Psoas muscle (tissue), 8 donors: ENCODE results near the gene PIEZO1. TPM values are rescaled to one million over a fixed set of nuclear protein-coding genes. Genes with fewer than 3 reads are reported as not detected.

ENCODE experiments used
- ATAC-seq, 4 donors: fragments of 200-7000 bp; cut with Tn5 transposase; one replicate each; pipeline ENCODE4 v1.9.1; 2020; ENCODE audit warnings: moderate library complexity in 3 of 4, mild to moderate bottlenecking in 2 of 4
- DNase-seq, 2 donors: peaks; one replicate each; pipeline ENCODE4 v3.0.0-alpha.2; 2020
- H3K27ac ChIP-seq: fragments of 200-600 bp; one replicate; pipeline ENCODE4 v1.8.0; 2022
- H3K27me3 ChIP-seq, 3 donors: fragments of 200-600 bp in 1 of 3; one replicate each; pipeline versions ENCODE4 v1.6.1 to v1.8.0; 2013 to 2022; ENCODE audit warnings: low read length in 2 of 3, mild to moderate bottlenecking in 2 of 3, moderate library complexity in 1 of 3; ENCODE audit not compliant: insufficient read depth in 3 of 3
- H3K36me3 ChIP-seq, 2 donors: fragments of 200-600 bp in 1 of 2; one replicate each; pipeline versions ENCODE4 v1.6.1 to v1.8.0; 2013 to 2022; ENCODE audit warnings: low read depth in 1 of 2, mild to moderate bottlenecking in 1 of 2, moderate library complexity in 1 of 2; ENCODE audit not compliant: insufficient read depth in 1 of 2
- H3K4me1 ChIP-seq: fragments of 200-600 bp; one replicate; pipeline ENCODE4 v1.8.0; 2022
- H3K4me3 ChIP-seq: fragments of 200-600 bp; one replicate; pipeline ENCODE4 v1.8.0; 2022; ENCODE audit warnings: mild to moderate bottlenecking
- H3K9me3 ChIP-seq: fragments of 200-600 bp; one replicate; pipeline ENCODE4 v1.8.0; 2022
- CTCF ChIP-seq: fragments of 200-600 bp; IDR thresholded peaks from one replicate; pipeline ENCODE4 v1.8.0; 2022; ENCODE audit warnings: antibody characterized with exemption
- WGBS, 3 donors: extraction: QIAGEN DNeasy Blood & Tissue Kit; methylation state at CpG; one replicate each; pipeline versions ENCODE4 v1.1.6 to v1.1.7; 2013; 5-methylcytosine and 5-hydroxymethylcytosine counted together
- intact Hi-C, 2 donors: fragments of 100-400 bp; cut with DNase I; formaldehyde crosslinking; loops; one replicate each; pipeline versions ENCODE4 v1.11.0 to v1.14.2; 2022
- polyA plus RNA-seq, 3 donors: library from polyadenylated mRNA; stranded (reverse); fragments of 200-250 nt; gene quantifications; one replicate each; pipeline ENCODE4 v1.2.3, GENCODE V29; 2013
- total RNA-seq, 4 donors: library from RNA; stranded (reverse); fragmentation: NEBNext Ultra II Directional in 2 of 4; extraction: Animal tissue kit (Norgen Biotek cat#: 25700) in 2 of 4; gene quantifications; one replicate each; pipeline versions ENCODE4 v1.2.1 to v1.2.4, GENCODE V29; 2021 to 2023
- donor health status: healthy with polysubstance abuse.
- donor health status: DM: no; HTN: no; CAD: no; lungs with moderate emphysema.
- donor health status: Bipolar disorder and iron deficiency.
- donor health status: healthy.
- donor health status: DM: yes; HTN: yes; CAD: no.
- donor health status: DM: no; HTN: no; CAD: no.
- donor health status: DM: no; HTN: no; CAD: no.
- donor health status: DM: yes; HTN: yes; CAD: no.

PIEZO1 gene
- total and polyA plus RNA-seq, 7 donors: 7.2 to 26.8 (median 10.2) TPM

GRCh38 chr16:88803264-88803987 is 18.4 kb upstream of the PIEZO1 start, which contains the start of gene CDT1:
Gene CDT1, plus strand, starts transcription at chr16:88803789. Its CDS starts 43 bp downstream, at chr16:88803832.
- peak; percentile 81 to 92 for DNase-seq
- Histone ChIP-seq H3K4me1 (no peaks in the 10 kb centered on the region), H3K27me3 (peaks cover 0 to 6% (median 0%) of the 10 kb centered on the region in 3 donors), H3K4me3 (peak within 1 kb of the TSS; percentile 74), H3K36me3 (peaks cover 0 to 6% of the 10 kb centered on the region in 2 donors), H3K27ac (no peak within 1 kb of the TSS), H3K9me3 (no peaks in the 10 kb centered on the region)
- no peak for TF ChIP-seq CTCF
- 0 to 1% (median 0%) methylated on average over 35 to 98 of the region's 98 CpGs for WGBS, 3 donors
- intact Hi-C loops: loop anchor here in 1 of 2 donors (5.0 kb wide), 1 partner anchor 56 kb away; no protein-coding TSS in a partner anchor
- peak; percentile 68 to 87 (median 80) for ATAC-seq

- intact Hi-C loops: loop anchor here in 1 of 2 donors (5.0 kb wide), 1 partner anchor 53 kb away; no protein-coding TSS in a partner anchor
- WGBS, 3 donors: 83 to 89% (median 87%) methylated on average over 6 of the region's 6 CpGs
- ATAC-seq (no peak), DNase-seq (no peak)
- Histone ChIP-seq H3K9me3 (no peaks in the 10 kb centered on the region), H3K4me1 (no peaks in the 10 kb centered on the region), H3K36me3 (no peaks in the 10 kb centered on the region), H3K27ac (no peak overlapping the region), H3K4me3 (no peak overlapping the region), H3K27me3 (peaks cover 0 to 8% (median 2%) of the 10 kb centered on the region in 3 donors)
- no peak for TF ChIP-seq CTCF
These were observed 15.2 kb upstream of the PIEZO1 start for GRCh38 chr16:88800277-88800592.

- TF ChIP-seq CTCF: no peak
- ATAC-seq (no peak), DNase-seq (peak in 1 of 2 donors; percentile 38)
- no peaks in the 10 kb centered on the region for H3K36me3 ChIP-seq
- H3K27me3 ChIP-seq: peaks cover 0 to 7% (median 7%) of the 10 kb centered on the region in 3 donors
- intact Hi-C loops: loop anchor here in 1 of 2 donors (5.0 kb wide), 1 partner anchor 52 kb away; no protein-coding TSS in a partner anchor
- no peaks in the 10 kb centered on the region for H3K4me1 ChIP-seq
- H3K9me3 ChIP-seq: no peaks in the 10 kb centered on the region
- WGBS, 3 donors: 75 to 81% (median 81%) methylated on average over 17 of the region's 17 CpGs
- no peak overlapping the region for H3K27ac ChIP-seq
- H3K4me3 ChIP-seq: no peak overlapping the region
These were observed 14.7 kb upstream of the PIEZO1 start for GRCh38 chr16:88799569-88800276.

GRCh38 chr16:88798772-88799455 is 13.9 kb upstream of the PIEZO1 start:
- ATAC-seq: no peak
- H3K4me1 ChIP-seq: no peaks in the 10 kb centered on the region
- intact Hi-C loops: no loop called here

More at GRCh38 chr16:88798772-88799455, 13.9 kb upstream of the PIEZO1 start:
- Histone ChIP-seq H3K9me3 (no peaks in the 10 kb centered on the region), H3K4me3 (no peak overlapping the region), H3K27me3 (peaks cover 0 to 14% (median 2%) of the 10 kb centered on the region in 3 donors), H3K36me3 (no peaks in the 10 kb centered on the region), H3K27ac (no peak overlapping the region)
- TF ChIP-seq CTCF: no peak
- DNase-seq: no peak
